ENCODE results near the gene PSMB8.

DNA sequence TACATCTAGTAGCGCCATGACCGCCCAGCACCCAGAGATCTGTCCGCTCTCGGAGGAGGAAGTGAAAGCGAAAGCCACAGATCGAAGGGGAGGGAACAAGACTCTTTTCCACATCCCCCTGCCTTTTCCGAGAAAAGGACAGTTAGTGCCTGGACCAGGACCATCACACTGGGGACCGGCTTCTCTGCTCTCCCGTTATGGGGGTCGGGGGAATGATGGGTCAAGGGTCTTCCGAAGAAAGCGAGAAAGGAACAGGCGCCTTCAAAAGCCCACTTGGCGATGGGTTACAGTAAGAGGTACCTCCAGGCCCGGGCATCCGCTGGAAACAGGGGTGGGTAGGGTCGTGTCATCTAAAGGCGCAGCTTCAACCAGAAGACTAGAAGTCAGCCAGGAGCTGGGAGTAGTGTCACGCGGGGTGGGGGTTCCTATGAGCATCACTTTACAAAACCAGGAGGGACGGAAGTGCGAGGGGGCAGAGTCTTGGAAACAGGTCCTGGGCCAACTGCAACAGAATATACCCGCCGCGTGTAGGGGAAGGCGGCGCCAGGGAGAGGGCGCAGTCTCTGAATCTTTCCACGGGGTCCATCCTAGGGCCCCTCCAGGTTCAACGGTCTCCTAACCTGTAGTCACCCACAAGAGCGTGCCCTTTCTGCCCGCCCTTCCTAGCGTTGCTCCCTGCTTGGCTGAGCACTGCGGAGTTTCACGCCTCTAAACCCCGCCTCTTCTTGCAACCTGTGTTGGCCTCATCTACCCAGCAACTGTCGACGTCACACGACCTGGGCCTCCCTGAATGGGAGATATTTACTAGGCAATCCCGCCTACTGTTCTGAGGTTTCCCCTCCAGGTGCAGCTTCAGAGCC is at the start of gene PSMB8:
- TF ChIP-seq, protein P1, sequence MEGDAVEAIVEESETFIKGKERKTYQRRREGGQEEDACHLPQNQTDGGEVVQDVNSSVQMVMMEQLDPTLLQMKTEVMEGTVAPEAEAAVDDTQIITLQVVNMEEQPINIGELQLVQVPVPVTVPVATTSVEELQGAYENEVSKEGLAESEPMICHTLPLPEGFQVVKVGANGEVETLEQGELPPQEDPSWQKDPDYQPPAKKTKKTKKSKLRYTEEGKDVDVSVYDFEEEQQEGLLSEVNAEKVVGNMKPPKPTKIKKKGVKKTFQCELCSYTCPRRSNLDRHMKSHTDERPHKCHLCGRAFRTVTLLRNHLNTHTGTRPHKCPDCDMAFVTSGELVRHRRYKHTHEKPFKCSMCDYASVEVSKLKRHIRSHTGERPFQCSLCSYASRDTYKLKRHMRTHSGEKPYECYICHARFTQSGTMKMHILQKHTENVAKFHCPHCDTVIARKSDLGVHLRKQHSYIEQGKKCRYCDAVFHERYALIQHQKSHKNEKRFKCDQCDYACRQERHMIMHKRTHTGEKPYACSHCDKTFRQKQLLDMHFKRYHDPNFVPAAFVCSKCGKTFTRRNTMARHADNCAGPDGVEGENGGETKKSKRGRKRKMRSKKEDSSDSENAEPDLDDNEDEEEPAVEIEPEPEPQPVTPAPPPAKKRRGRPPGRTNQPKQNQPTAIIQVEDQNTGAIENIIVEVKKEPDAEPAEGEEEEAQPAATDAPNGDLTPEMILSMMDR (conservative IDR thresholded peaks at IDR 0.05; ENCODE audit: low read depth, low read length): 0 out of 2 replicates have a peak, but pooled peaks have one; percentile 19
- 0 out of 2 replicates have a peak, but pooled peaks have one; percentile 35 for TF ChIP-seq CEBPB (IDR thresholded peaks at IDR 0.05; ENCODE audit: low read depth, low read length)

Measured in IMR-90 (cell line).